Transverse colon (tissue), 3 donors: ENCODE results near the gene INO80.

ENCODE experiments used
- CTCF ChIP-seq, 5 experiments: fragments of 200-600 bp in 3 of 5; fragments of 450-650 bp in 2 of 5; sonication (generic) in 3 of 5; IDR thresholded peaks; 1 replicate in 2 of 5; 2 replicates in 3 of 5; pipeline ENCODE4 v1.5.1; 2016 to 2017; ENCODE audit warnings: antibody characterized with exemption in 5 of 5, inconsistent platforms in 3 of 5, mild to moderate bottlenecking in 2 of 5, moderate library complexity in 1 of 5
- POLR2A ChIP-seq: fragments of 450-650 bp; IDR thresholded peaks from one replicate; pipeline ENCODE4 v1.6.1; 2016; ENCODE audit warnings: antibody characterized with exemption, mild to moderate bottlenecking, moderate library complexity

GRCh38 chr15:41031232-41032078 lies 84.6 kb downstream of the INO80 start:
- no peak for TF ChIP-seq CTCF (IDR thresholded peaks at IDR 0.05)
- no peak for TF ChIP-seq POLR2A
